Measurements from ENCODE around the gene VPS45. TPM values are rescaled to one million over a fixed set of nuclear protein-coding genes. Genes with fewer than 3 reads are reported as not detected.

The VPS45 gene
- total and polyA plus RNA-seq, 2 of the 4 experiments (the other 2 are of a cell fraction), result 32.4 to 33.3 TPM

DNA sequence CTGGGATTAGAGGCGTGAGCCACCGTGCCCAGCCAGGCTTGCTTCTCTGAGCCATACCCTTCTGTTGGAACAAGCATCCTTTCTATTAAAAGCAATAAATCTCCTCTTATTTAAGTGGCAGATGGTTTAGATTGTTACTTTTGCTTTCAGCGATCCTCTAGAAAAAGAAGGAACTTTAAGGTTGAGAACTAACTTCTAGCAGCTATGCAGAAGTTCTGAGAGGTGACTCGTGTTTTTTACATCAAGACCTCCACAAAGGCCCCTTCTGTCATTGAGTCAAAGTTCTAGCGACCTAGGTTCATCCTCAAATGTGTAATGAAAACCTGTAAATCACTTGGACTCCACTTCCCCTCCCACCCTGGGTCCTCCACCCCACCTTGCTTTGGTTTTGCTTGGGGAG is 112.9 kb downstream of the VPS45 start:
- no peak overlapping the region for H2BK120ac ChIP-seq (ENCODE audit: low read depth, low read length)
- no peaks in the 10 kb centered on the region for H3K27me3 ChIP-seq (ENCODE audit: control insufficient read depth, insufficient read depth, low read length)
- H2AFZ ChIP-seq (replicated peaks; ENCODE audit: low read length, poor library complexity), result no peak overlapping the region
- no CpG with 5 or more reads among the region's 5 CpGs for WGBS, 2 experiments (ENCODE audit: extremely low coverage in 2 of 2, insufficient read length in 1 of 2)
- no peak overlapping the region for H3K18ac ChIP-seq (ENCODE audit: low read depth, low read length)
- no peak overlapping the region for H2BK15ac ChIP-seq (ENCODE audit: low read depth, low read length)
- H3K4ac ChIP-seq (ENCODE audit: low read depth, low read length), result no peak overlapping the region
- H4K5ac ChIP-seq (ENCODE audit: low read depth, low read length), result no peak overlapping the region
- H2BK20ac ChIP-seq (ENCODE audit: low read depth, low read length), result no peak overlapping the region
- DNase-seq (no peak), ATAC-seq (ENCODE audit: low read depth) (no peak)
- no peaks in the 10 kb centered on the region for H3K36me3 ChIP-seq (ENCODE audit: control insufficient read depth, insufficient read depth, low read length)
- H4K91ac ChIP-seq (ENCODE audit: insufficient read depth, low read depth, low read length), result no peak overlapping the region
- intact Hi-C loops (cut with micrococcal nuclease), result no loop called here
- H3K9me3 ChIP-seq (ENCODE audit: control insufficient read depth, insufficient read depth, low read length), result no peaks in the 10 kb centered on the region
- H3K27ac ChIP-seq (ENCODE audit: insufficient read depth, low read length), result no peak overlapping the region
- no peak overlapping the region for H3K23ac ChIP-seq (ENCODE audit: low read depth, low read length)
- H4K8ac ChIP-seq (ENCODE audit: low read depth in 2 of 2, low read length in 2 of 2), result no peak overlapping the region
- no peak overlapping the region for H3K9ac ChIP-seq (ENCODE audit: low read depth, low read length)
- BruUV-seq (replicated peaks), result no TSS peak
- no peak overlapping the region for H2AK9ac ChIP-seq (replicated peaks; ENCODE audit: low read depth, low read length, poor library complexity)
- dilution Hi-C loops (cut with HindIII; ENCODE audit: low sequenced_read_pairs, unreplicated experiment), result no loop called here
- H3K56ac ChIP-seq (ENCODE audit: extremely low read depth, insufficient read depth, low read length), result no peak overlapping the region
- H3K9me1 ChIP-seq (ENCODE audit: insufficient read depth, low read length), result no peaks in the 10 kb centered on the region
- ChIA-PET CTCF (no interaction called here), POLR2A (ENCODE audit: unreplicated experiment) (no interaction called here)
- no peak overlapping the region for H2BK5ac ChIP-seq (ENCODE audit: low read depth, low read length, poor library complexity, severe bottlenecking)
- TF ChIP-seq MAZ (IDR thresholded peaks at IDR 0.05; ENCODE audit: borderline replicate concordance, low read depth, low read length), result no peak
- TF ChIP-seq MAFK (IDR thresholded peaks at IDR 0.05; ENCODE audit: low read depth, low read length), result no peak
- in situ Hi-C loops (cut with MboI; ENCODE audit: low sequenced_read_pairs), result no loop called here
- H4K20me1 ChIP-seq (ENCODE audit: insufficient read depth, low read length), result no peaks in the 10 kb centered on the region
- no peak overlapping the region for H2AK5ac ChIP-seq (ENCODE audit: low read depth, low read length)
- H3K4me2 ChIP-seq (ENCODE audit: low read depth, low read length), result no peak overlapping the region
- H3K14ac ChIP-seq (replicated peaks; ENCODE audit: low read depth, low read length), result no peak overlapping the region
- no peak overlapping the region for H3K4me3 ChIP-seq (ENCODE audit: insufficient read depth, low read depth, low read length)
- no peaks in the 10 kb centered on the region for H3K79me1 ChIP-seq (ENCODE audit: low read depth in 1 of 2, low read length in 2 of 2)
- H3K4me1 ChIP-seq (ENCODE audit: control insufficient read depth, insufficient read depth, low read length), result no peaks in the 10 kb centered on the region
